K562 (cell line): ENCODE measurements around the gene EHBP1L1. TPM values are rescaled to one million over a fixed set of nuclear protein-coding genes. Genes with fewer than 3 reads are reported as not detected.

Experiments
- CHD4 ChIP-seq: fragments of 200-600 bp; sonication (generic); IDR thresholded peaks from 3 replicates; pipeline ENCODE4 v1.6.1; 2012; ENCODE audit warnings: low read depth, mild to moderate bottlenecking, mixed read lengths, low read length, inconsistent platforms; ENCODE audit not compliant: insufficient read depth, insufficient replicate concordance, poor library complexity, severe bottlenecking
- PHF8 ChIP-seq: fragments of 200-600 bp; sonication (generic); IDR thresholded peaks from 2 replicates; pipeline ENCODE4 v1.6.1; 2012; ENCODE audit warnings: mixed run types, mild to moderate bottlenecking, inconsistent platforms, low read length, moderate library complexity, borderline replicate concordance
- SRSF1 ChIP-seq: fragments of 200-400 bp; formaldehyde crosslinking; IDR thresholded peaks from 2 replicates; pipeline ENCODE4 v1.6.1; 2017; ENCODE audit warnings: mild to moderate bottlenecking, low read depth, low read length, moderate library complexity
- ZNF766 ChIP-seq: fragments of 200-800 bp; sonication (Bioruptor generic); conservative IDR thresholded peaks from 2 replicates; pipeline ENCODE4 v1.6.1; 2016; ENCODE audit warnings: missing genetic modification characterization, missing compliant biosample characterization
- polyA plus RNA-seq, 8 experiments: library from polyadenylated mRNA; depleted of rRNA in 4 of 8; stranded (reverse) in 5 of 8; unstranded in 3 of 8; fragments of >200 nt; fragmentation: Nextera tagmentation in 2 of 8; fragmentation: Illumina TruSeq in 1 of 8; extraction: Ambion mirVana in 2 of 8; extraction: Trizol in 1 of 8; gene quantifications; 2 replicates each; pipeline versions ENCODE4 v1.2.1 to v1.2.3, GENCODE V29; 2011 to 2014; ENCODE audit warnings: inconsistent platforms in 1 of 8, missing spikeins in 1 of 8
- total RNA-seq, 7 experiments: library from RNA; depleted of rRNA in 6 of 7; stranded (reverse); fragments of >200 nt in 6 of 7; fragmentation: Illumina TruSeq in 2 of 7; extraction: Trizol in 2 of 7; gene quantifications; 2 replicates each; pipeline versions ENCODE4 v1.2.1 to v1.2.3, GENCODE V29; 2011 to 2021; ENCODE audit warnings: low replicate concordance in 1 of 7
- TF ChIP-seq, protein P1 (sequence below): fragments of 150-350 bp; conservative IDR thresholded peaks from 2 replicates; pipeline ENCODE4 v1.6.1; 2014; ENCODE audit warnings: low read length

EHBP1L1 gene
- total and polyA plus RNA-seq, 9 of the 15 experiments (the other 6 are each of a cell fraction or from before 2014, with no cell fraction given), result 0.03 to 87.1 (median 26.3) TPM

GRCh38 chr11:65546217-65546958 is 29.5 kb upstream of the EHBP1L1 start (continued):
- TF ChIP-seq, protein P1, sequence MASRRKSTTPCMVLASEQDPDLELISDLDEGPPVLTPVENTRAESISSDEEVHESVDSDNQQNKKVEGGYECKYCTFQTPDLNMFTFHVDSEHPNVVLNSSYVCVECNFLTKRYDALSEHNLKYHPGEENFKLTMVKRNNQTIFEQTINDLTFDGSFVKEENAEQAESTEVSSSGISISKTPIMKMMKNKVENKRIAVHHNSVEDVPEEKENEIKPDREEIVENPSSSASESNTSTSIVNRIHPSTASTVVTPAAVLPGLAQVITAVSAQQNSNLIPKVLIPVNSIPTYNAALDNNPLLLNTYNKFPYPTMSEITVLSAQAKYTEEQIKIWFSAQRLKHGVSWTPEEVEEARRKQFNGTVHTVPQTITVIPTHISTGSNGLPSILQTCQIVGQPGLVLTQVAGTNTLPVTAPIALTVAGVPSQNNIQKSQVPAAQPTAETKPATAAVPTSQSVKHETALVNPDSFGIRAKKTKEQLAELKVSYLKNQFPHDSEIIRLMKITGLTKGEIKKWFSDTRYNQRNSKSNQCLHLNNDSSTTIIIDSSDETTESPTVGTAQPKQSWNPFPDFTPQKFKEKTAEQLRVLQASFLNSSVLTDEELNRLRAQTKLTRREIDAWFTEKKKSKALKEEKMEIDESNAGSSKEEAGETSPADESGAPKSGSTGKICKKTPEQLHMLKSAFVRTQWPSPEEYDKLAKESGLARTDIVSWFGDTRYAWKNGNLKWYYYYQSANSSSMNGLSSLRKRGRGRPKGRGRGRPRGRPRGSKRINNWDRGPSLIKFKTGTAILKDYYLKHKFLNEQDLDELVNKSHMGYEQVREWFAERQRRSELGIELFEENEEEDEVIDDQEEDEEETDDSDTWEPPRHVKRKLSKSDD, result no peak
- TF ChIP-seq PHF8 (peak; percentile 53; the same call in 1 of the 2 replicates), CHD4 (no peak), SRSF1 (no peak), ZNF766 (no peak)
